ENCODE measurements around the gene TSPAN3. TPM values are rescaled to one million over a fixed set of nuclear protein-coding genes. Genes with fewer than 3 reads are reported as not detected.

Gene TSPAN3
- total RNA-seq, 4 donors from 2014 or later: 92.2 to 165 (median 131) TPM

DNA sequence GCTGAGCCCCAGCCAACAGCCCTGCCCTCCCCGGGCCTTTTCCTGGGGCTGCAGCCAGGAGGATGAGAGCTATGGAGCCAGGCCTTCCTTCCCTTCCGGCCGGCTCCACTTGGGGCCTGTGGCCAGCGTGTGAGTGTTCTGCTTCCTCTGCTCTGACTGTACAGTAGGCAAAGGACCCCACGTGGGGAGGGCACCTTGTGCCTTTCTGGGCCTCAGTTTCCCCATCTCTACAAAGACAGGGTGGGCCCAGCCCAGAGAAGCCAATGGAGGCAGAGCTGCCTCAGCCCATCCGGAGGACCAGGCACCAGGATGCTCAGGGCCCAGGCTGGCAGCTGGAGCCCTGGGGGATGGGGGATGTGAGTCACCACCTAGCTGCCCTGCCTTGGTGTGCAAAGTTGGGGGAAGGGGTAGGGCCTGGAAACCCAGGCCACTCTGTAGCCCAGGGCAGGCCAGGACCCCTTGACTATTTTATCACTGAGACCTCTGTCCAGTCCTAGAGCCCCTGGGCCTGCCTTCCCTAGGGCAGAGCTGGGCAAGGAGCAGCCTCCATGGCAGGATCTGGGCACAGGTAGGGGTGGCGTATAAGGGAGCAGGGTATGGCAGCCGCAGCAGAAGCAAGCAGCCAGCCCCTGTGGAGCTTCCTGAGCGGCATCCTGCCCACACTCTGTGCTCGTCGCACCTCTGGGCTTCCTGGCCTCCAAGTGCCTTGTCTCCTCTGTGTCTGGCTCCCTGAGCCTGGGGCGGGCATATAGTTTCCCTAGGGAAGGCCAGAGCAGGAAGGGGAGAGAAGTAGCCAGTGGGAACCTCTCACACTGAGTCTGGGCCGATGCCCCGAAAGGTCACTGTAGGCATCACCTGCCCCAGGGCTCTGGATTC, 74.1 kb downstream of the TSPAN3 start:
- TF ChIP-seq POLR2AphosphoS5 (IDR thresholded peaks at IDR 0.05): peak in 1 of 2 donors; percentile 29
- TF ChIP-seq, protein P1, sequence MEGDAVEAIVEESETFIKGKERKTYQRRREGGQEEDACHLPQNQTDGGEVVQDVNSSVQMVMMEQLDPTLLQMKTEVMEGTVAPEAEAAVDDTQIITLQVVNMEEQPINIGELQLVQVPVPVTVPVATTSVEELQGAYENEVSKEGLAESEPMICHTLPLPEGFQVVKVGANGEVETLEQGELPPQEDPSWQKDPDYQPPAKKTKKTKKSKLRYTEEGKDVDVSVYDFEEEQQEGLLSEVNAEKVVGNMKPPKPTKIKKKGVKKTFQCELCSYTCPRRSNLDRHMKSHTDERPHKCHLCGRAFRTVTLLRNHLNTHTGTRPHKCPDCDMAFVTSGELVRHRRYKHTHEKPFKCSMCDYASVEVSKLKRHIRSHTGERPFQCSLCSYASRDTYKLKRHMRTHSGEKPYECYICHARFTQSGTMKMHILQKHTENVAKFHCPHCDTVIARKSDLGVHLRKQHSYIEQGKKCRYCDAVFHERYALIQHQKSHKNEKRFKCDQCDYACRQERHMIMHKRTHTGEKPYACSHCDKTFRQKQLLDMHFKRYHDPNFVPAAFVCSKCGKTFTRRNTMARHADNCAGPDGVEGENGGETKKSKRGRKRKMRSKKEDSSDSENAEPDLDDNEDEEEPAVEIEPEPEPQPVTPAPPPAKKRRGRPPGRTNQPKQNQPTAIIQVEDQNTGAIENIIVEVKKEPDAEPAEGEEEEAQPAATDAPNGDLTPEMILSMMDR (IDR thresholded peaks at IDR 0.05): no peak
- intact Hi-C loops (cut with DNase I): no loop called here
- no peak for DNase-seq (ENCODE audit: extremely low spot score)
- WGBS: 84% methylated on average over 6 of the region's 14 CpGs
- Histone ChIP-seq H3K27me3 (no peaks in the 10 kb centered on the region), H3K4me1 (peaks cover 16 to 44% (median 31%) of the 10 kb centered on the region in 4 donors), H3K36me3 (no peaks in the 10 kb centered on the region), H3K27ac (replicated peaks in 1 of 4) (peak overlapping the region; percentile 40 to 70 (median 67)), H3K4me3 (peak overlapping the region; percentile 23 to 51 (median 30)), H3K9me3 (no peaks in the 10 kb centered on the region)

DNA sequence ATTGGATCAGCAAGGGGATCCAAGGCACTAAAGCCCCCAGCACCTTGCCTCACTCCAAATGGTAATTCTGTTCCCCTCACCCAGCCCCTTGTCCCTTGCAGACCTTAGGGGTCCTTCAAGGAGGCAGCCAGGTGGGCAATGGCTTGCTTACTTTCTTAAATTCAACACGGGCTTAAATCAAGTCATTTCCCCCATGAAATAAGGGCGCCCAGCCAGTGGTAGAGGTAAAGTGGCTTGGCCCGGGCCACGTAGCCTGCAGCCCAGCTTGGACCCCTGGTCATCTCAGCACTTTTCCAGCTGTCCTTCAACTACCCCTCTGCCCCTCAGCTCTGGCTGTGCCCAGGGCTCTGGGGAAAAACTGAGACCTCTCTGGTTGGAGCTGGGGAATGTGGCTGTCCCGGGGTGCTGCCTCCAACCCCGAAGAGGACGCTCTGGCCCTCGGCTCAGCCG, 74.8 kb downstream of the TSPAN3 start:
- Histone ChIP-seq H3K27me3 (no peaks in the 10 kb centered on the region), H3K9me3 (no peaks in the 10 kb centered on the region), H3K4me3 (peak overlapping the region; percentile 23 to 51 (median 30)), H3K27ac (replicated peaks in 1 of 4) (peak overlapping the region; percentile 40 to 70 (median 67)), H3K36me3 (no peaks in the 10 kb centered on the region), H3K4me1 (peaks cover 16 to 44% (median 31%) of the 10 kb centered on the region in 4 donors)
- WGBS: 44% methylated on average over 5 of the region's 9 CpGs
- TF ChIP-seq, protein P1 (IDR thresholded peaks at IDR 0.05): no peak
- TF ChIP-seq EP300 (IDR thresholded peaks at IDR 0.05) (no peak), POLR2AphosphoS5 (IDR thresholded peaks at IDR 0.05) (no peak)
- intact Hi-C loops (cut with DNase I): no loop called here
- DNase-seq (ENCODE audit: extremely low spot score): no peak

DNA sequence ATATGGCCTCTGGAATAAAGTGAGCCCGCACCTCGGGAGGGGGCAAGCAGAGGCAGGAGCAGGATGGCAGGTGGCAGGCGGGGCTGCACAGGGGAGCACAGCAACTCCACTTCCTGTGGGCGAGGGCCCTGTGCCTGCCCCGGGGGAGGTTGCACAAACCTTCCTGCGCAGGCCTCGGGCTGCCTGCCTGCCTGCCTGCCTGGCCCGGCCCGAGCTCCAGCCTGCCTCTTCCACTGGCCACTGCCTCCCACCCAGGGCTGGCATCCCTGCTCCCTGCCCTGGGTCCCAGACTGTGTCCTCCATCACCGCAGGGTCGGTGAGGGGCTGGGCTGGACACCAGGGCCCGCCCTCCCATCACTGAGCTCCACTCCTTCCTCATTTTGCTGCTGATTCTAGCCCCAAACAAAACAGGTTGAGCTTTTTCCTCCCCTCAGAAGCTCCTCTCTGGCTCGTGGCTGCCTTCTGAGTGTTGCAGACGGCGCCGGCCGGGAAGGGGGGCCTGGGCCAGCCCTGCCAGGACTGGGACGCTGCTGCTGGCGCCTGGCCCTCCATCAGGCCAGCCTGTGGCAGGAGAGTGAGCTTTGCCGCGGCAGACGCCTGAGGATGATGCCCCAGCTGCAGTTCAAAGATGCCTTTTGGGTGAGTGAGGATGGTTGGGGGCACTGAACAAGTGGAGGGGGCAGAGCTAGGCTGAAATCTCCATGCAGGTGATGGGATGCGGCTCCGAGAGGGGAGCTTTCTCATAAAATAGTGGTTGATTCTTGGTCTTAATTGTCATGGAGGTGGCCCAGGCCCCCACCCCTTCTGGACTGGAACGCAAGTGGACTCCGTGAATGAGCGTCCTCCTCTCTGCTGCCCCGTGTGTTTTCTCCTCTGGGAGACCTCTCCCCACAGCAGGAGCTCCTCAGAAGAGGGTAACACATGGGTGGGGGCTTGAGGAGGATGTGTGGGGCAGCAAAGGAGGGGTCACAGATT, 75.7 kb downstream of the TSPAN3 start, which contains the start of gene PSTPIP1:
Gene PSTPIP1, plus strand, starts transcription at position 156 of the 975 bp plus-strand sequence. Its CDS starts 448 bp downstream, at position 604.
- H3K4me3 ChIP-seq: peak within 1 kb of the TSS; percentile 26 to 51 (median 34)

DNA sequence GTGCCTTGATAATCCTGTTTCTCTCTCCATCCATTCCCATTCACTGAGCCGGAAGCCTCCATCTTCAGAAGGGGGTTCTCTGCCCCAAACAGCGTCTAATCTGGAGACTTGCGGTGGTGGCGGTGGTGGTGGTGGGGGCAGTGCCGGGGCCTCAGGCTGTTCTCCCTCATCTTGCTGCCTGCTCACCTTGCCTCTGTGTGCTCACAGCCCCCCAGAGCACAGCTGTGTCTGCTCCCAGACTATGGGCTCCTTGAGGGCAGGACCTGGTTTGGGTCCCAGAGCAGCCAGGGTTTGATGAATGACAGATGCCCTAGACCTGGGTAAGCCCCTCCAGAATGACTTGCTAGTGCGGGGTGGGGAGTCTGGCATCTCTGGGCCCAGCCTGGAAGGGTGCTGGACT, 76.4 kb downstream of the TSPAN3 start:
- 75% methylated on average over 5 of the region's 6 CpGs for WGBS
- H3K9me3 ChIP-seq: no peaks in the 10 kb centered on the region
- H3K36me3 ChIP-seq: no peaks in the 10 kb centered on the region
- peaks cover 16 to 44% (median 31%) of the 10 kb centered on the region in 4 donors for H3K4me1 ChIP-seq
- H3K4me3 ChIP-seq: no peak overlapping the region
- H3K27ac ChIP-seq (replicated peaks in 1 of 4): peak overlapping the region; percentile 65 to 71 (median 70)
- TF ChIP-seq EP300 (IDR thresholded peaks at IDR 0.05) (no peak), POLR2AphosphoS5 (IDR thresholded peaks at IDR 0.05) (no peak), POLR2A (IDR thresholded peaks at IDR 0.05; ENCODE audit: low read depth) (no peak)
- TF ChIP-seq, protein P1 (IDR thresholded peaks at IDR 0.05): no peak
- no peak for DNase-seq (ENCODE audit: extremely low spot score)
- intact Hi-C loops (cut with DNase I): no loop called here
- no peaks in the 10 kb centered on the region for H3K27me3 ChIP-seq

More for the DNA sequence above, 75.7 kb downstream of the TSPAN3 start, which contains the start of gene PSTPIP1:
- Histone ChIP-seq H3K36me3 (no peaks in the 10 kb centered on the region), H3K9me3 (no peaks in the 10 kb centered on the region), H3K27ac (replicated peaks in 1 of 4) (peak within 1 kb of the TSS; percentile 65 to 71 (median 70)), H3K4me1 (peaks cover 16 to 44% (median 31%) of the 10 kb centered on the region in 4 donors), H3K27me3 (no peaks in the 10 kb centered on the region)
- no peak for DNase-seq (ENCODE audit: extremely low spot score)
- TF ChIP-seq, protein P1 (IDR thresholded peaks at IDR 0.05): no peak
- TF ChIP-seq POLR2A (IDR thresholded peaks at IDR 0.05; ENCODE audit: low read depth) (no peak), POLR2AphosphoS5 (IDR thresholded peaks at IDR 0.05) (peak in 1 of 2 donors; percentile 24)
- intact Hi-C loops (cut with DNase I): no loop called here
- 50% methylated on average over 13 of the region's 28 CpGs for WGBS

Measured in esophagus muscularis mucosa (tissue), 4 donors.